Right forelimb (tissue), 1 donor: ENCODE measurements around the gene TRMT10B.
"Not testable (repeated sequence)": the region's sequence is repeated elsewhere in the genome, so short reads cannot be mapped to it uniquely, and the experiment has no call there.

Experiments used
- DNase-seq: peaks from one replicate; pipeline ENCODE4 v3.0.0-alpha.2; 2018

Gene TRMT10B

GRCh38 chr9:37752112-37752511, 1.5 kb upstream of the TRMT10B start:
- not testable (repeated sequence) for DNase-seq

- DNase-seq = no peak
Observed at GRCh38 chr9:37752642-37753488, 740 bp upstream of the TRMT10B start.

- DNase-seq = no peak
Observed at GRCh38 chr9:37758747-37759146, 5.1 kb downstream of the TRMT10B start.

GRCh38 chr9:37760416-37761161, 7.0 kb downstream of the TRMT10B start:
- DNase-seq = no peak

GRCh38 chr9:37761511-37761910, 7.9 kb downstream of the TRMT10B start:
- DNase-seq = no peak

- DNase-seq = not testable (repeated sequence)
Observed at GRCh38 chr9:37765263-37765662, 11.7 kb downstream of the TRMT10B start.

GRCh38 chr9:37769306-37769705, 15.7 kb downstream of the TRMT10B start:
- DNase-seq = no peak

GRCh38 chr9:37769995-37770394, 16.4 kb downstream of the TRMT10B start:
- DNase-seq = no peak

GRCh38 chr9:37775216-37775919, 21.8 kb downstream of the TRMT10B start:
- DNase-seq = no peak

GRCh38 chr9:37776328-37776727, 22.7 kb downstream of the TRMT10B start:
- DNase-seq = no peak

GRCh38 chr9:37778534-37778933, 24.9 kb downstream of the TRMT10B start:
- DNase-seq = no peak

- no peak for DNase-seq
Observed at GRCh38 chr9:37784291-37784615, 30.6 kb downstream of the TRMT10B start.

- peak; percentile 93 for DNase-seq
Observed at GRCh38 chr9:37784616-37785483, 31.2 kb downstream of the TRMT10B start, which contains the start of gene EXOSC3. Gene EXOSC3 (minus strand): TSS chr9:37785064. CDS start chr9:37785044, 20 bp downstream.

GRCh38 chr9:37787059-37787458, 33.5 kb downstream of the TRMT10B start:
- no peak for DNase-seq

- DNase-seq = no peak
Observed at GRCh38 chr9:37788332-37788731, 34.7 kb downstream of the TRMT10B start.

- no peak for DNase-seq
Observed at GRCh38 chr9:37790096-37790495, 36.5 kb downstream of the TRMT10B start.

GRCh38 chr9:37792122-37792521, 38.5 kb downstream of the TRMT10B start:
- no peak for DNase-seq

GRCh38 chr9:37796232-37796631, 42.6 kb downstream of the TRMT10B start:
- no peak for DNase-seq

- no peak for DNase-seq
Observed at GRCh38 chr9:37798677-37799076, 45.1 kb downstream of the TRMT10B start.

GRCh38 chr9:37800631-37801286, 47.2 kb downstream of the TRMT10B start, which contains the start of gene DCAF10:
Gene DCAF10 (plus strand): TSS chr9:37800797. CDS start chr9:37800867, 70 bp downstream.
- peak; percentile 96 for DNase-seq

- no peak for DNase-seq
Observed at GRCh38 chr9:37801287-37801850, 47.8 kb downstream of the TRMT10B start.
